GM12878 (cell line): ENCODE results near the gene TMEM256.

Source experiments
- ASH2L ChIP-seq: fragments of 300-600, 200-600 bp; sonication (generic); IDR thresholded peaks from 2 replicates; pipeline ENCODE4 v1.6.1; 2017; ENCODE audit warnings: low read depth, mild to moderate bottlenecking, borderline replicate concordance
- CEBPB ChIP-seq, 2 experiments: fragments of 150-350 bp in 1 of 2; IDR thresholded peaks; 2 replicates each; pipeline ENCODE4 v1.6.1; 2012 to 2014; ENCODE audit warnings: low read depth in 2 of 2, low read length in 2 of 2, borderline replicate concordance in 1 of 2, inconsistent platforms in 1 of 2
- GABPA ChIP-seq: IDR thresholded peaks from 2 replicates; pipeline ENCODE4 v1.6.1; 2014; ENCODE audit warnings: antibody characterized with exemption, low read depth, mild to moderate bottlenecking, inconsistent platforms
- POLR2AphosphoS5 ChIP-seq: IDR thresholded peaks from 2 replicates; pipeline ENCODE4 v1.6.1; 2011; ENCODE audit warnings: mild to moderate bottlenecking, low read length, inconsistent platforms
- RCOR1 ChIP-seq: conservative IDR thresholded peaks from 2 replicates; pipeline ENCODE4 v1.6.1; 2012; ENCODE audit warnings: low read depth, low read length, improper control_type of control experiment
- TF ChIP-seq, protein P1 (sequence below), 3 experiments: IDR thresholded peaks in 2 of 3; conservative IDR thresholded peaks in 1 of 3; 2 replicates each; pipeline ENCODE4 v1.5.1; 2011; ENCODE audit warnings: low read depth in 3 of 3, low read length in 3 of 3, mild to moderate bottlenecking in 3 of 3, control low read depth in 2 of 3, moderate library complexity in 2 of 3, inconsistent platforms in 1 of 3, mixed read lengths in 1 of 3; ENCODE audit not compliant: control insufficient read depth in 2 of 3, insufficient read depth in 1 of 3; ENCODE audit errors: extremely low read depth in 1 of 3
- TF ChIP-seq, protein P2 (sequence below): fragments of 450-650 bp; IDR thresholded peaks from 2 replicates; pipeline ENCODE4 v1.6.1; 2017; ENCODE audit warnings: antibody characterized with exemption, mild to moderate bottlenecking, moderate library complexity

GRCh38 chr17:7425316-7425715 lies 21.4 kb upstream of the TMEM256 start, which contains the start of gene SPEM2:
- TF ChIP-seq GABPA, result no peak
- TF ChIP-seq, protein P1, sequence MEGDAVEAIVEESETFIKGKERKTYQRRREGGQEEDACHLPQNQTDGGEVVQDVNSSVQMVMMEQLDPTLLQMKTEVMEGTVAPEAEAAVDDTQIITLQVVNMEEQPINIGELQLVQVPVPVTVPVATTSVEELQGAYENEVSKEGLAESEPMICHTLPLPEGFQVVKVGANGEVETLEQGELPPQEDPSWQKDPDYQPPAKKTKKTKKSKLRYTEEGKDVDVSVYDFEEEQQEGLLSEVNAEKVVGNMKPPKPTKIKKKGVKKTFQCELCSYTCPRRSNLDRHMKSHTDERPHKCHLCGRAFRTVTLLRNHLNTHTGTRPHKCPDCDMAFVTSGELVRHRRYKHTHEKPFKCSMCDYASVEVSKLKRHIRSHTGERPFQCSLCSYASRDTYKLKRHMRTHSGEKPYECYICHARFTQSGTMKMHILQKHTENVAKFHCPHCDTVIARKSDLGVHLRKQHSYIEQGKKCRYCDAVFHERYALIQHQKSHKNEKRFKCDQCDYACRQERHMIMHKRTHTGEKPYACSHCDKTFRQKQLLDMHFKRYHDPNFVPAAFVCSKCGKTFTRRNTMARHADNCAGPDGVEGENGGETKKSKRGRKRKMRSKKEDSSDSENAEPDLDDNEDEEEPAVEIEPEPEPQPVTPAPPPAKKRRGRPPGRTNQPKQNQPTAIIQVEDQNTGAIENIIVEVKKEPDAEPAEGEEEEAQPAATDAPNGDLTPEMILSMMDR (IDR thresholded peaks at IDR 0.05 in 2 of 3, conservative IDR thresholded peaks at IDR 0.05 in 1 of 3; ENCODE audit: control insufficient read depth in 2 of 3, extremely low read depth in 1 of 3, insufficient read depth in 1 of 3, low read depth in 3 of 3, low read length in 3 of 3), result no peak
- no peak for TF ChIP-seq CEBPB (IDR thresholded peaks at IDR 0.05; ENCODE audit: borderline replicate concordance in 1 of 2, low read depth in 2 of 2, low read length in 2 of 2)
- TF ChIP-seq, protein P2, sequence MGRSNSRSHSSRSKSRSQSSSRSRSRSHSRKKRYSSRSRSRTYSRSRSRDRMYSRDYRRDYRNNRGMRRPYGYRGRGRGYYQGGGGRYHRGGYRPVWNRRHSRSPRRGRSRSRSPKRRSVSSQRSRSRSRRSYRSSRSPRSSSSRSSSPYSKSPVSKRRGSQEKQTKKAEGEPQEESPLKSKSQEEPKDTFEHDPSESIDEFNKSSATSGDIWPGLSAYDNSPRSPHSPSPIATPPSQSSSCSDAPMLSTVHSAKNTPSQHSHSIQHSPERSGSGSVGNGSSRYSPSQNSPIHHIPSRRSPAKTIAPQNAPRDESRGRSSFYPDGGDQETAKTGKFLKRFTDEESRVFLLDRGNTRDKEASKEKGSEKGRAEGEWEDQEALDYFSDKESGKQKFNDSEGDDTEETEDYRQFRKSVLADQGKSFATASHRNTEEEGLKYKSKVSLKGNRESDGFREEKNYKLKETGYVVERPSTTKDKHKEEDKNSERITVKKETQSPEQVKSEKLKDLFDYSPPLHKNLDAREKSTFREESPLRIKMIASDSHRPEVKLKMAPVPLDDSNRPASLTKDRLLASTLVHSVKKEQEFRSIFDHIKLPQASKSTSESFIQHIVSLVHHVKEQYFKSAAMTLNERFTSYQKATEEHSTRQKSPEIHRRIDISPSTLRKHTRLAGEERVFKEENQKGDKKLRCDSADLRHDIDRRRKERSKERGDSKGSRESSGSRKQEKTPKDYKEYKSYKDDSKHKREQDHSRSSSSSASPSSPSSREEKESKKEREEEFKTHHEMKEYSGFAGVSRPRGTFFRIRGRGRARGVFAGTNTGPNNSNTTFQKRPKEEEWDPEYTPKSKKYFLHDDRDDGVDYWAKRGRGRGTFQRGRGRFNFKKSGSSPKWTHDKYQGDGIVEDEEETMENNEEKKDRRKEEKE, result no peak
- TF ChIP-seq ASH2L, result no peak
- no peak for TF ChIP-seq RCOR1
- no peak for TF ChIP-seq POLR2AphosphoS5
